ENCODE measurements around the gene CRYGB. TPM values are rescaled to one million over a fixed set of nuclear protein-coding genes. Genes with fewer than 3 reads are reported as not detected.
"Not testable (repeated sequence)": the region's sequence is repeated elsewhere in the genome, so short reads cannot be mapped to it uniquely, and the experiment has no call there.

The CRYGB gene
- total RNA-seq, 1 donor from 2014 or later = not detected

DNA sequence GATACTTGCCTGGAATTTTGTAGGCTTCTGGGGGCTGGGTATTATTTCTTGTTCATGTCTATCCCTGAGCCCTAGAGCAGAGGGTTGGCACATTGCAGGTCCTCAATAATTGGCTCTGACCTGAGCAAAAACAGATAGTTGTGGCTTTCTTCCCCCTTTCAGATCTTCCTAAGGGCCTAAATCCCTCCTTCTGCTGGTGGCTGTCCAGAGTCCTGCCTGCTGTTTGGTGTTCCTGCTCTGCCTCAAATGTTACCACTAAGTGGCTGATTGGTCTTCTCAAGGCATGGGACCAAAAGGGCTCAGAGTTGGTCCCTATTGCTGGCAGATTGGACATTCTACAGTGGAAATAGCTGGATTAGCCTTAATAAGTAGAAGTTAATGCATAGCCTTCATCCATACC is 1.1 kb upstream of the CRYGB start:
- TF ChIP-seq, protein P1, sequence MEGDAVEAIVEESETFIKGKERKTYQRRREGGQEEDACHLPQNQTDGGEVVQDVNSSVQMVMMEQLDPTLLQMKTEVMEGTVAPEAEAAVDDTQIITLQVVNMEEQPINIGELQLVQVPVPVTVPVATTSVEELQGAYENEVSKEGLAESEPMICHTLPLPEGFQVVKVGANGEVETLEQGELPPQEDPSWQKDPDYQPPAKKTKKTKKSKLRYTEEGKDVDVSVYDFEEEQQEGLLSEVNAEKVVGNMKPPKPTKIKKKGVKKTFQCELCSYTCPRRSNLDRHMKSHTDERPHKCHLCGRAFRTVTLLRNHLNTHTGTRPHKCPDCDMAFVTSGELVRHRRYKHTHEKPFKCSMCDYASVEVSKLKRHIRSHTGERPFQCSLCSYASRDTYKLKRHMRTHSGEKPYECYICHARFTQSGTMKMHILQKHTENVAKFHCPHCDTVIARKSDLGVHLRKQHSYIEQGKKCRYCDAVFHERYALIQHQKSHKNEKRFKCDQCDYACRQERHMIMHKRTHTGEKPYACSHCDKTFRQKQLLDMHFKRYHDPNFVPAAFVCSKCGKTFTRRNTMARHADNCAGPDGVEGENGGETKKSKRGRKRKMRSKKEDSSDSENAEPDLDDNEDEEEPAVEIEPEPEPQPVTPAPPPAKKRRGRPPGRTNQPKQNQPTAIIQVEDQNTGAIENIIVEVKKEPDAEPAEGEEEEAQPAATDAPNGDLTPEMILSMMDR (IDR thresholded peaks at IDR 0.05) = no peak
- Mint-ChIP-seq H3K4me1 (no peaks in the 10 kb centered on the region), H3K4me3 (no peak overlapping the region), H3K36me3 (ENCODE audit: low read depth) (no peaks in the 10 kb centered on the region), H3K27ac (no peak overlapping the region), H3K9me3 (peaks cover 10% of the 10 kb centered on the region), H3K27me3 (peaks cover 8% of the 10 kb centered on the region)
- POLR2A ChIA-PET = no interaction called here
- DNase-seq (no peak), ATAC-seq (ENCODE audit: low read depth) (no peak)
- intact Hi-C loops (cut with micrococcal nuclease) = no loop called here
- CTCF ChIA-PET = no interaction called here

DNA sequence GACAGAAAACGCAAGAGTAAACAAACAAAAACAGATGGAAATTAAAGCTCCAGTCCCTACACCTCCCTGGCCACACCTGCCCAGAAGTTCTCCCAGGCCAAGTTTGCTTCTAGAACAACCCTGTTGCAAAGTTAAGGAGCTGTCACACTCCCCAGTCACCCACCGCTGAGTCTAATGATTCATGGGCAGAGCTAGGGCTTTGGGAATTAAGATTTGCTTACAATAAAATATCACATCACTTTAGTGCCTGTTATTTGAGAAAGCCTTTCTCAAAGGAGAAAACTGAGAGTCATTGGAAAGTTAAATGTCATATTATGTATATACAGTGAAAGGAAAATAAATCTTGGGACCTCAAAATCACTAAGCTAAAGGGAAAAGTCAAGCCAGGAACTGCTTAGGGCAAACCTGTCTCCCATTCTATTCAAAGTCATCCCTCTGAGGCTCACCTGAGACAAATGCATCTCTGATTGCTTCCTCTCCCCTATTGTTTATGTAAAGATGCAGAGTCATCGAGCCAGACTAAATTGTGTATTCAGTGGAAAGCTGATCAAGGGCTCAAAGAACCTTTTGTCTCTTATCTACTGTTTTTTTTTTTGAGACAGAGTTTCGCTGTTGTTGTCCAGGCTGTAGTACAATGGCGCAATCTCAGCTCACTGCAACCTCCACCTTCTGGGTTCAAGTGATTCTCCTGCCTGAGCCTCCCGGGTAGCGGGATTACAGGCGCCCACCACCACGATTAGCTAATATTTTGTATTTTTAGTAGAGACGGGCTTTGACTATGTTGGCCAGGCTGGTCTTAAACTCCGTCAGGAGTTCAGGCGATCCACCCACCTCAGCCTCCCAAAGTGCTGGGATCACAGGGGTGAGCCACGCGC is 2.8 kb downstream of the CRYGB start:
- TF ChIP-seq, protein P1 (IDR thresholded peaks at IDR 0.05) = no peak
- Mint-ChIP-seq H3K36me3 (ENCODE audit: low read depth) (no peaks in the 10 kb centered on the region), H3K27me3 (peaks cover 6% of the 10 kb centered on the region), H3K4me1 (no peaks in the 10 kb centered on the region), H3K4me3 (no peak overlapping the region), H3K9me3 (peaks cover 2% of the 10 kb centered on the region), H3K27ac (no peak overlapping the region)
- POLR2A ChIA-PET = no interaction called here
- intact Hi-C loops (cut with micrococcal nuclease) = no loop called here
- CTCF ChIA-PET = no interaction called here
- DNase-seq (no peak), ATAC-seq (ENCODE audit: low read depth) (no peak)

DNA sequence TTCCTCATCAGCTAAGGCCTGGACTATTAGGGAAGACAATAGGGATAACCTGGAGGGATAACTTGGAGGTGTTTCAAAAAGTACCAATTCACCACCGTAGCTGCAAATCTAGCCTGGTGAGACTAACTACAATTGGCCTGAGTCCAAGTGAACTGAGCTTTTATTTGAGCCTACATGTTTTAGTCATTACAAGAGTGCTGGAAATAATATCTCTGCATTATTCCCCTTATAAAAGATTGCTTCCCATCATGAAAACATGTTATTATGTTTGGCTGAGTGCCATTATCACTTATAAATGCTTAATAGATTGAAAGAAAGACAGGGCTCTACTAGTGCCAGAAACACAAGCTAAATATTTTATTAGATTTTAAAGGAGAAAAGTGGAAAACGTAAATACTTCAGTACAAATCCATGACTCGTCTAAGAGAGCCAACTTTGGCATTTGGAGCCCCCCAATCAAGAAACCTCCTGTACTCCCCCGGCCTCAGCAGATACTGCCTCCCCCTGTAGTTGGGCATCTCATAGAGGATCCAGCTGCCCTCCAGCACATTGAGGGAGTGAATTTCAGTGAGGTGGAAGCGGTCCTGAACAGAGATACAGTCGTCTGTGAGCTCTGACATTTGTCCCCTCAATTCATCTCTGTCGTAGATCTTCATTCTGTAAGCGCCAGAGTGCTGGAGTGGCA is 3.6 kb downstream of the CRYGB start:
- H3K36me3 Mint-ChIP-seq (ENCODE audit: low read depth) = no peaks in the 10 kb centered on the region
- TF ChIP-seq, protein P1 (IDR thresholded peaks at IDR 0.05) = no peak
- peaks cover 5% of the 10 kb centered on the region for H3K9me3 Mint-ChIP-seq
- no peak overlapping the region for H3K4me3 Mint-ChIP-seq
- intact Hi-C loops (cut with micrococcal nuclease) = no loop called here
- ATAC-seq (ENCODE audit: low read depth) = no peak
- no peak overlapping the region for H3K27ac Mint-ChIP-seq
- peaks cover 4% of the 10 kb centered on the region for H3K27me3 Mint-ChIP-seq
- CTCF ChIA-PET = no interaction called here
- no peak for DNase-seq
- no peaks in the 10 kb centered on the region for H3K4me1 Mint-ChIP-seq
- POLR2A ChIA-PET = no interaction called here

DNA sequence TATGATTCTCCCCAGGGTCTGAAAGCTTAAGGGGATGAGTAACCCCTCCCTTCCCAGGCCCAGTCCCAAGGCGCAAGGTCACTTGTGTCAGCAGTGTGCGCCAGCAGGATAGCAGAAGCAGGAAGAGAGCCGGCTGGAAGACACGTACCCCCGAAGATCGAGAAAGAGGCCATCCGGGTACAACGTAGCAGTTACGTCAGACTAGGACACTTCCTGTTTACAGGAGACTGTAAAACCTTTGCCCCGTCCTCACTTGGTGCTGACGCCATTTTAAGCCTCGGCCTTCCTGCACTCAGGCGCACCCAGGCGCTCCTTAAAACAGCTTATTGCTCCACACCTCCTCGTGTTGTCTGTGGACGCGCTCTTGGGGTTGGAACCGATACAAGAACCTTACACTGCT is 6.5 kb downstream of the CRYGB start:
- CTCF ChIA-PET = no interaction called here
- no peak for ATAC-seq (ENCODE audit: low read depth)

DNA sequence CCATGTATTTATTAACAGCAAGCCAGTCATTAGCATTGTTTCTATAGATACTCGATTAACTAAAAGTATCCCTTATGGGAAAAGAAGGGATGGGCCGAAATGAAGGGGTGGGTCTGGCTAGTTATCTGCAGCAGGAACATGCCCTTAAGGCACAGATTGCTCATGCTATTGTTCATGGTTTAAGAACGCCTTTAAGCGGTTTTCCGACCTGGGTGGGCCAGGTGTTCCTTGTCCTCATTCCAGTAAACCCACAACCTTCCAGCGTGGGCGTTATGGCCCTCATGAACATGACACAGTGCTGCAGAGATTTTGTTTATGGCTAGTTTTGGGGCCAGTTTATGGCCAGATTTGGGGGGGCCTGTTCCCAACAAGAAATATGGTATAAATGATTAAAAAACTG is 7.6 kb downstream of the CRYGB start:
- H3K27ac Mint-ChIP-seq; CTCF ChIA-PET; intact Hi-C loops (cut with micrococcal nuclease); DNase-seq; H3K9me3 Mint-ChIP-seq; H3K4me3 Mint-ChIP-seq; ATAC-seq (ENCODE audit: low read depth); H3K36me3 Mint-ChIP-seq (ENCODE audit: low read depth); POLR2A ChIA-PET; H3K27me3 Mint-ChIP-seq; H3K4me1 Mint-ChIP-seq: not testable (repeated sequence)

More for the DNA sequence above, 6.5 kb downstream of the CRYGB start:
- Mint-ChIP-seq H3K27me3 (no peaks in the 10 kb centered on the region), H3K36me3 (ENCODE audit: low read depth) (no peaks in the 10 kb centered on the region), H3K4me3 (no peak overlapping the region), H3K27ac (no peak overlapping the region), H3K4me1 (no peaks in the 10 kb centered on the region), H3K9me3 (peaks cover 5% of the 10 kb centered on the region)
- no peak for DNase-seq
- POLR2A ChIA-PET = no interaction called here
- TF ChIP-seq, protein P1 (IDR thresholded peaks at IDR 0.05) = no peak
- intact Hi-C loops (cut with micrococcal nuclease) = no loop called here
